SK-N-MC (cell line): ENCODE data around the gene CDCA7L.

Source experiments
- EZH2 ChIP-seq: fragments of 200-600 bp; sonication (generic); IDR thresholded peaks from one replicate; pipeline ENCODE4 v1.6.1; 2017; ENCODE audit warnings: antibody characterized with exemption
- FOXP2 ChIP-seq: optimal IDR thresholded peaks from 2 replicates; pipeline ENCODE3; 2011; ENCODE audit warnings: mild to moderate bottlenecking, moderate library complexity; ENCODE audit not compliant: insufficient read depth; ENCODE audit errors: extremely low read length, control extremely low read depth
- POLR2AphosphoS5 ChIP-seq: IDR thresholded peaks from 2 replicates; pipeline ENCODE4 v1.6.1; 2012; ENCODE audit warnings: mild to moderate bottlenecking, low read depth, low read length, borderline replicate concordance

DNA sequence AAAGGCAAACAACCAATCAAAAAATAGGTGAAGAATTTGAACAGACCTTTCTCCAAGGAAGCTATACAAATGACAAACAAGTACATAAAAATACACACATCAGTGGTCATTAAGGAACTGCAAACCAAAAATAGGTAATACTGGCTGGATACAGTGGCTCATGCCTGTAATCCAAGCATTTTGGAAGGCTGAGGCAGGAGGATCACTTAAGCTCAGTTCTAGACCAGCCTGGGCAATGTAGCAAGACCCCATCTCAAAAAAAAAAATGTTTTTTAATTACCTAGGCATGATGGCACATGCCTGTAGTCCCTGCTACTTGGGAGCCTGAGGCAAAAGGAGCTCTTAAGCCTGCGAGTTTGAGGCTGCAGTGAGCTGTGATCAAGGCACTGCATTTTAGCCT, 19.3 kb downstream of the CDCA7L start:
- no peak for TF ChIP-seq FOXP2
- no peak for TF ChIP-seq POLR2AphosphoS5
- no peak for TF ChIP-seq EZH2
